HG02610 (cell line): ENCODE results near the gene RADIL.

Source experiments
- ATAC-seq: cut with Tn5 transposase; IDR thresholded peaks from one replicate; pipeline ENCODE4 v1.9.1; 2021; ENCODE audit warnings: mild to moderate bottlenecking, moderate library complexity; ENCODE audit not compliant: unreplicated experiment

RADIL gene

GRCh38 chr7:4783292-4783652 is 100.2 kb downstream of the RADIL start:
- no peak for ATAC-seq

GRCh38 chr7:4782333-4783291 is 100.9 kb downstream of the RADIL start:
- no peak for ATAC-seq

GRCh38 chr7:4781366-4782069 is 102.0 kb downstream of the RADIL start:
- no peak for ATAC-seq

DNA sequence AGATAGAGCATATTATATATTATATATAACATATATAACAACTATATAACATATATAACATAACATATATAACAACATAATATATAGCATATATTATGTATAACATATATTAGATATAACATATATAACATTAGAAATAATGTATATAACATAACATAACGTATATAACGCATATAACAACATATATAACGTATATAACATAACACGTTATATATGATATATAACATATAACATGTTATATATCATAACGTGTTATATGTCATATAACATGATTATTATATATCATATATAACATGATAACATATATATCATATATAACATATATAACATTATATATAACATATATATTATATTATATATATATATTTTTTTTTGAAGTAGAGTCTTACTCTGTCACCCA is 104.4 kb downstream of the RADIL start:
- no peak for ATAC-seq

DNA sequence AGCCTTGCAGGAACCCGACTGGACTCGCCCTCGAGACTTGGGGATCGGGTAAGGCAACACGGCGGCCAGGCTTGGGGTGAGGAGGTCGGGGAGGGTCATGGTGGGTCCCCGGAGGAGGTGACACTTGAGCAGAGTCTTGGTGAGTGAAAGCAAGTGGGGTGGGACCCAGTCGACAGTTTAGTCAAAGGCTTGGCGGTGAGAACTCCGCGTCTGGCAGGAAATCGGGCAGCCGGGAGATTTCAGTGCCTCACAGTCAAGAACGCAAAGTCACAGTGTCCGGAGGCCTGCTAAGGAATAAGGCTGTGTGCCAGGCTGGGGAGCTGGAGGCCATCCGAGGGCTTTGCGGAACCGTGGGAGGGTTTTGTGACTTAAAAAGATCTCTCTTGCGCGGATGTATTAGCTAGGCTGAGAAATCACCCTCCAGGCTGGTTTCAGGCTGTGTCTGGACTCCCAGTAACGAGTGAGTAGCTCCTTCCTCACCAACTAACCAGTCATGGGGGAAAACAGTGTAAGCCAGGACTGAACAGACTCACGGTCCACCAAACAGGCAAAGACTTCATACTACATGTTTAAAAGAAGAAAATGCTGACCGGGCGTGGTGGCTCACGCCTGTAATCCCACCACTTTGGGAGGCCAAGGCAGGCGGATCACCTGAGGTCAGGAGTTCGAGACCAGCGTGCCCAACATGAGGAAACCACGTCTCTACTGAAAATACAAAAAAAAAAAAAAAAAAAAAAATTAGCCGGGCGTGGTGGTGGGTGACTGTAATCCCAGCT is 107.5 kb downstream of the RADIL start:
- peak; percentile 10 for ATAC-seq

DNA sequence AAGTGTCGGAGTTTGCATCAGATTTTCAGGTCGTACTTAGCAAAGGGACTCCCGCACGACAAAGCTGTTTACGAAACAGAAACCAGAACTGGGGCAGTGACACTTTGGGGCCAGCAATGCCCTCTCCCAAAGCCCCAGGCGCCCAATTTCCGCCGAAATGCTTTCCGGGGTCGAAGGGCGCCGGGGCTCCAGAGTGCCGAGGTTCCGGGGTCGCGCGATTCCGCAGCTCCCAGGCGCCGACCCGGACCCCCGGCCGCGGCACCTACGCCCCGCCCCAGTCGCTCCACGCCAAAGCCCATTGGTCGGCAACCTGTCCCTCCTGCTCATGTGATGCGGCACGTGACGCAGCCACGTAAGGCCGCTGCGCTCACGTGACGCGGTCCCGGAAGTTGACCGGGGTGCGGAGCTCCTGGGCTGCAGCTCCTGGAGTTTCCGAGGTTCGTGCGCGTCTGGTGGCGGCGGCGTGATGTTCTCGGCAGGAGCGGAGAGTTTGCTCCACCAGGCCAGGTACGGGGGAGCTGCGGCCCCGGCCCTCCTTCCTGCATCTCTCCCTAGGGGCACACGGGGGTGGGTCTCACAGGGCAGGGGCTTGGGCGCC is 108.2 kb downstream of the RADIL start, which contains the start of gene AP5Z1:
AP5Z1 (plus strand) TSS at position 374 of the 598 bp plus-strand sequence; CDS start at position 467, 93 bp downstream.
- ATAC-seq: peak; percentile 89

DNA sequence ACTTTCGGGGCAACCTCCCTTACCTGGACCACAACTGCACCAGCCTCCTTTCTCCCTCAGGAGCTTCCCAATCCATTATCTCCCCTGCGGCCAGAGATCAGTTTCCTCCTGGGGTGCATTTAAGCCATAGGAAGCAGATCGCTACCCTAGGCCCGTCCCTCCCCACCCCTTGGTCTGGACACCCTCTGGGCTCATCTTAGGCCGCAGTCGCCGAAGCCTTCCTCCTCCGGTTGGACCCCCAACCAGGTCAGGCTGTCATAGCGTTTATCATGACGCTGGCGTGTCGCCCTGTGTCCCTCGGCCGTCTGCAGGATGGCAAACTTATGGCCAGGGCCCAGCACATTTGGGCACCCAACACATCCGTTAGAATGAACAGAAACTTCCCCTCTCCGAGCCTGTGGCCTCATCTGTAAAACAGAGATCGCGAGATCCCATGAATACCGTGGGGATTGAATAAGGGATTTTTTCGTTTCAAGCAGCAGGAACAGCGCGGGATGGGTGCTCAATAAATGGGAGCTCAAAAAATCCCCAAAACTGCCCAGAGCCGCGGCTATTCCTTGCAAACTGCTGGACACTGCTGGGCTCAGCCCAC is 108.8 kb downstream of the RADIL start:
- peak; percentile 26 for ATAC-seq

DNA sequence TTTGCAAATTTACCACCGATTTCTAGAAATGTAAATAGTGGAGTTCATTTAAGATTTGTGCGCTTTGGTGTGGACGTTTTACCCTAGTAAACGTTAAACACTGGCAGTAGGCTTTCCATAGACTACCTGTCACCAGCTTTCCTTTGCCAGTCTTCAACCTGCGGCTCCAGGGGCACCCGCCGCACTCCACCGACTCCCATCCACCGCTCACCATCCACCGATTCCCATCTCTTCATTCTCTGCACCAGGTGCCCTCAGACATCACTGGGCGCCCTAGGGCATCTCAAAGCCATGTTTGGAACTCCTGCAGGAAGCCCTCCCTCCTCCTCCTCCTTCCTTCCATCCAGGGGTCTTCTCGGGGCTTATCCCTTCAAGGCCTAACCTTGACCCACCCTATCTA is 109.5 kb downstream of the RADIL start:
- no peak for ATAC-seq

- ATAC-seq: no peak
Observed at GRCh38 chr7:4772306-4772705, 111.2 kb downstream of the RADIL start.

- ATAC-seq: no peak
Observed at GRCh38 chr7:4771737-4772136, 111.8 kb downstream of the RADIL start.

GRCh38 chr7:4770886-4771285 is 112.6 kb downstream of the RADIL start:
- ATAC-seq: no peak

DNA sequence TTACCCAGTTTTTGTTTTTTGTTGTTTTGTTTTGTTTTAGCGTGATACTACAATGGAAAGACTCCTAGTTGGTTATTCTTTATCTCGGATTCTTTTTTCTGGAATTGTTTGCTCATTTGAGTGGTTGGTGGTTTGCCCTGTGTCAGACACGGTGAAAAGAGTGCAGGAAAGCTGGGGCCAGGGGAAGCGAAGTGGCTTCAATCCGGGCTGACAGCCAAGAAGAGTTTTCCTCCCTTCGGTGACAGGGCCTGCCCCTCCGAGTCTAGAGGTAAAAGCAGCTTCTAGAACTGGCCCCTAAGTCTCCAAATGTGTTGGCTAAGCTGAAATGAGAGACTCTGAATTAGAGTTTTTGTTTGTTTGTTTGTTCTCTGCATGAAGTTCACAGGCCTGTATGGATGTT is 113.8 kb downstream of the RADIL start:
- ATAC-seq: no peak

- no peak for ATAC-seq
Observed at GRCh38 chr7:4768597-4769569, 114.6 kb downstream of the RADIL start.

GRCh38 chr7:4766666-4767519 is 116.6 kb downstream of the RADIL start:
- ATAC-seq: no peak

- ATAC-seq: no peak
Observed at GRCh38 chr7:4765776-4766490, 117.6 kb downstream of the RADIL start.

DNA sequence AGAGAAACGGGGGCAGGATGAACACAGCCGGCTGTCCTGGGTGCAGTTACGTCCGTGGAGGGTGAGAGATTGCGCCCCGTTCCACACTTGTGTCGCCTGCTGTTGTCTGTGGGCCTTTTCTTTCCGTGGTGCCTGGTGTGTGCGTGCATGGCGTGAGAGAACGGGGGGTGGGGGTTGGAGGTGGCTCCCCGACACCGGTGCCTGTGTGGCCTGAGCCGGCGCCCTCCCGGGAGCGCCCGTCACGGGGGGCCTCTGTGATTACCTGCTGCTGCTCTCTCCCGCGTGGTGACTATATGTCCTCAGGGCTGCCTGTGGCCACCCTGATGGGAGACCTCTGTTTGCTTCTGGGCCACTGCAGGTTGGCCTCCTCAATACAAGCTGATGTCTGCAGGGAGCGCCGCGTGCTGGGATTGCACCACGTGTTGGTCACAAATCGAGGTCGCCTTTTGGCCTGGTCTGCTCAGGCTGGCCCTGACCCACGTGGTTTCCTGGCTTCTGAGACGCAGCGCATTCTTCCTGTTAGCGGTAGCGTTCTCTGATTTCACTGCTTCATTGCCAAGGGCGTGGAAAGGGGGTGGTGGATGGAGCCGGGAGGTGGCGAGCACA is 119.0 kb downstream of the RADIL start:
- ATAC-seq: no peak

- no peak for ATAC-seq
Observed at GRCh38 chr7:4763794-4764185, 119.7 kb downstream of the RADIL start.
